Stimulated activated naive CD4-positive, alpha-beta T cell treated with Interleukin-2 at 50 U/mL for 16 hours (primary cell): ENCODE results near the gene KLHL35.
"Not testable (repeated sequence)": the region's sequence is repeated elsewhere in the genome, so short reads cannot be mapped to it uniquely, and the experiment has no call there.

Experiments used
- DNase-seq: peaks from one replicate; lab custom pipeline; 2025; lab: John Stamatoyannopoulos, UW

The KLHL35 gene

GRCh38 chr11:75388386-75389275 is 44.4 kb downstream of the KLHL35 start:
- DNase-seq = peak; percentile 57

- DNase-seq = no peak
Observed at GRCh38 chr11:75387736-75388294, 45.2 kb downstream of the KLHL35 start.

- no peak for DNase-seq
Observed at GRCh38 chr11:75386942-75387630, 45.9 kb downstream of the KLHL35 start.

- DNase-seq = peak; percentile 63
Observed at GRCh38 chr11:75384438-75385080, 48.4 kb downstream of the KLHL35 start.

GRCh38 chr11:75383246-75383645 is 49.8 kb downstream of the KLHL35 start:
- DNase-seq = no peak

- DNase-seq = no peak
Observed at GRCh38 chr11:75380716-75381420, 52.1 kb downstream of the KLHL35 start.

- DNase-seq = no peak
Observed at GRCh38 chr11:75380245-75380644, 52.8 kb downstream of the KLHL35 start.

- DNase-seq = not testable (repeated sequence)
Observed at GRCh38 chr11:75378776-75379175, 54.2 kb downstream of the KLHL35 start.

- no peak for DNase-seq
Observed at GRCh38 chr11:75376175-75376574, 56.8 kb downstream of the KLHL35 start.

GRCh38 chr11:75375626-75376025 is 57.4 kb downstream of the KLHL35 start:
- DNase-seq = no peak

GRCh38 chr11:75374646-75375045 is 58.4 kb downstream of the KLHL35 start:
- no peak for DNase-seq

- no peak for DNase-seq
Observed at GRCh38 chr11:75373201-75373600, 59.8 kb downstream of the KLHL35 start.
